ENCODE data around the gene FCHO2.
"Not testable (repeated sequence)": the region's sequence is repeated elsewhere in the genome, so short reads cannot be mapped to it uniquely, and the experiment has no call there.

FCHO2 gene

GRCh38 chr5:72922422-72922821, 33.4 kb upstream of the FCHO2 start:
- TF ChIP-seq EZH2phosphoT487 (conservative IDR thresholded peaks at IDR 0.05; ENCODE audit: low read length), result no peak
- no peak for TF ChIP-seq CTCF (IDR thresholded peaks at IDR 0.05; ENCODE audit: insufficient read depth, low read length, poor library complexity, severe bottlenecking)
- H3K27me3 ChIP-seq (ENCODE audit: low read length), result no peaks in the 10 kb centered on the region
- H3K27ac ChIP-seq (ENCODE audit: low read depth, low read length), result no peak overlapping the region

GRCh38 chr5:72925336-72926010, 30.4 kb upstream of the FCHO2 start:
- Histone ChIP-seq H3K27ac (ENCODE audit: low read depth, low read length) (no peak overlapping the region), H3F3A (ENCODE audit: insufficient read depth) (no peaks in the 10 kb centered on the region), H3K4me2 (ENCODE audit: low read depth, low read length, poor library complexity, severe bottlenecking) (no peak overlapping the region), H3K79me2 (ENCODE audit: insufficient read depth, low read length) (no peaks in the 10 kb centered on the region), H3K9ac (ENCODE audit: low read length) (no peak overlapping the region), H3K9me3 (ENCODE audit: insufficient read depth, low read length) (no peaks in the 10 kb centered on the region), H3K36me3 (ENCODE audit: low read length) (no peaks in the 10 kb centered on the region), H4K20me1 (ENCODE audit: low read depth, low read length) (no peaks in the 10 kb centered on the region), H3K9me2 (replicated peaks; ENCODE audit: insufficient read depth, low read length) (no peaks in the 10 kb centered on the region), H2AFZ (ENCODE audit: low read depth, low read length, severe bottlenecking) (no peak overlapping the region), H3K4me3 (ENCODE audit: insufficient read depth, low read length, poor library complexity, severe bottlenecking) (no peak overlapping the region), H3K27me3 (ENCODE audit: low read length) (no peaks in the 10 kb centered on the region)
- TF ChIP-seq CTCF (IDR thresholded peaks at IDR 0.05; ENCODE audit: insufficient read depth, low read length, poor library complexity, severe bottlenecking) (no peak), EZH2phosphoT487 (conservative IDR thresholded peaks at IDR 0.05; ENCODE audit: low read length) (no peak)

More at GRCh38 chr5:72922422-72922821, 33.4 kb upstream of the FCHO2 start:
- Histone ChIP-seq H4K20me1 (ENCODE audit: low read depth, low read length) (no peaks in the 10 kb centered on the region), H2AFZ (ENCODE audit: low read depth, low read length, severe bottlenecking) (no peak overlapping the region), H3F3A (ENCODE audit: insufficient read depth) (0 out of 2 replicates have a peak, but pooled peaks cover 3% of the 10 kb centered on the region), H3K9me3 (ENCODE audit: insufficient read depth, low read length) (no peaks in the 10 kb centered on the region), H3K4me2 (ENCODE audit: low read depth, low read length, poor library complexity, severe bottlenecking) (no peak overlapping the region), H3K4me3 (ENCODE audit: insufficient read depth, low read length, poor library complexity, severe bottlenecking) (no peak overlapping the region), H3K9ac (ENCODE audit: low read length) (no peak overlapping the region), H3K36me3 (ENCODE audit: low read length) (no peaks in the 10 kb centered on the region), H3K9me2 (replicated peaks; ENCODE audit: insufficient read depth, low read length) (no peaks in the 10 kb centered on the region), H3K79me2 (ENCODE audit: insufficient read depth, low read length) (no peaks in the 10 kb centered on the region)

GRCh38 chr5:72932686-72933085, 23.2 kb upstream of the FCHO2 start:
- H4K20me1 ChIP-seq (ENCODE audit: low read depth, low read length); H3K9me2 ChIP-seq (replicated peaks; ENCODE audit: insufficient read depth, low read length); H3K9ac ChIP-seq (ENCODE audit: low read length); H3K79me2 ChIP-seq (ENCODE audit: insufficient read depth, low read length); H3K4me2 ChIP-seq (ENCODE audit: low read depth, low read length, poor library complexity, severe bottlenecking); H2AFZ ChIP-seq (ENCODE audit: low read depth, low read length, severe bottlenecking); H3K9me3 ChIP-seq (ENCODE audit: insufficient read depth, low read length); H3K27me3 ChIP-seq (ENCODE audit: low read length); H3K27ac ChIP-seq (ENCODE audit: low read depth, low read length); H3K4me3 ChIP-seq (ENCODE audit: insufficient read depth, low read length, poor library complexity, severe bottlenecking); H3K36me3 ChIP-seq (ENCODE audit: low read length); H3F3A ChIP-seq (ENCODE audit: insufficient read depth): not testable (repeated sequence)

DNA sequence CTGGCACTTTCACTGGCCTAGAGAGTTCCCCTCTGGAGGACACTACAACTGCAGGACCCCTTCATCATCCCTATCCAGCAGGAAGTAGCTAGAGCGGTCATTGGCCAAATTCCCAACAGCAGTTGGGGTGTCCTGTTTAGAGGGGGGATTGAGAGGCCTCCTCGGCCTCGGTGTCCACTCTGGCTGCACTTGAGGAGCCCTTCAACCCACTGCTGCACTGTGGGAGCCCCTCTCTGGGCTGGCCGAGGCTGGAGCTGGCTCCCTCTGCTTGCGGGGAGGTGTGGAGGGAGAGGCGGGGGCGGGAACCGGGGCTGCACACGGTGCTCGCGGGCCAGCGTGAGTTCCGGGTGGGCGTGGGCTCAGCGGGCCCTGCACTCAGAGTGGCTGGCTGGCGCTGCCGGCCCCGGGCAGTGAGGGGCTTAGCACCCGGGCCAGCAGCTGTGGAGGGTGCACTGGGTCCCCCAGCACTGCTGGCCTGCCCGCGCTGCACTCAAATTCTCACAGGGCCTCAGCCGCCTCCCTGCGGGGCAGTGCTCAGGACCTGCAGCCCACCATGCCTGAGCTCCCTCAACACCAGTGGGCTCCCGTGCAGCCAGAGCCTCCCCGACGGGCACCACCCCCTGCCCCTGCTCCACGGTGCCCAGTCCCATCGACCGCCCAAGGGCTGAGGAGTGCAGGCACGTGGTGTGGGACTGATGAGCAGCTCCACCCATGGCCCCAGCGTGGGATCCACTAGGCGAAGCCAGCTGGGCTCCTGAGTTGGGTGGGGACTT, 20.7 kb upstream of the FCHO2 start:
- H3K27me3 ChIP-seq (ENCODE audit: low read length); H3K36me3 ChIP-seq (ENCODE audit: low read length); H3K27ac ChIP-seq (ENCODE audit: low read depth, low read length); H2AFZ ChIP-seq (ENCODE audit: low read depth, low read length, severe bottlenecking); H3K4me3 ChIP-seq (ENCODE audit: insufficient read depth, low read length, poor library complexity, severe bottlenecking); H3K9me3 ChIP-seq (ENCODE audit: insufficient read depth, low read length); H3K9ac ChIP-seq (ENCODE audit: low read length); H3K79me2 ChIP-seq (ENCODE audit: insufficient read depth, low read length); H4K20me1 ChIP-seq (ENCODE audit: low read depth, low read length); H3K9me2 ChIP-seq (replicated peaks; ENCODE audit: insufficient read depth, low read length); H3K4me2 ChIP-seq (ENCODE audit: low read depth, low read length, poor library complexity, severe bottlenecking); H3F3A ChIP-seq (ENCODE audit: insufficient read depth): not testable (repeated sequence)

Data from SU-DHL-6 (cell line).